HG03066 (cell line): ENCODE results near the gene PDHA1.

Experiments
- ATAC-seq: cut with Tn5 transposase; IDR thresholded peaks from one replicate; pipeline ENCODE4 v1.9.1; 2021; ENCODE audit warnings: low read depth; ENCODE audit not compliant: unreplicated experiment

Gene PDHA1

GRCh38 chrX:19343535-19344408, at the start of gene PDHA1:
Gene PDHA1, plus strand, starts transcription at chrX:19343927. Its CDS starts 111 bp downstream, at chrX:19344038.
- ATAC-seq, result peak; percentile 97

- no peak for ATAC-seq
Observed at GRCh38 chrX:19303256-19303880, 40.4 kb upstream of the PDHA1 start.

- ATAC-seq, result no peak
Observed at GRCh38 chrX:19326567-19326966, 17.2 kb upstream of the PDHA1 start.

- no peak for ATAC-seq
Observed at GRCh38 chrX:19331831-19332230, 11.9 kb upstream of the PDHA1 start.

GRCh38 chrX:19332983-19333382, 10.7 kb upstream of the PDHA1 start:
- no peak for ATAC-seq

- no peak for ATAC-seq
Observed at GRCh38 chrX:19334945-19335626, 8.6 kb upstream of the PDHA1 start.

- ATAC-seq, result no peak
Observed at GRCh38 chrX:19342331-19342906, 1.3 kb upstream of the PDHA1 start.

GRCh38 chrX:19343085-19343534, 617 bp upstream of the PDHA1 start:
- no peak for ATAC-seq

- no peak for ATAC-seq
Observed at GRCh38 chrX:19344661-19345060, 934 bp downstream of the PDHA1 start.

GRCh38 chrX:19347916-19348315, 4.2 kb downstream of the PDHA1 start:
- no peak for ATAC-seq

GRCh38 chrX:19349264-19349663, 5.5 kb downstream of the PDHA1 start:
- ATAC-seq, result no peak

- ATAC-seq, result peak; percentile 94
Observed at GRCh38 chrX:19350941-19351384, 7.2 kb downstream of the PDHA1 start.

GRCh38 chrX:19354625-19355024, 10.9 kb downstream of the PDHA1 start:
- ATAC-seq, result no peak

- ATAC-seq, result no peak
Observed at GRCh38 chrX:19358521-19358920, 14.8 kb downstream of the PDHA1 start.

GRCh38 chrX:19360903-19361302, 17.2 kb downstream of the PDHA1 start:
- no peak for ATAC-seq

- no peak for ATAC-seq
Observed at GRCh38 chrX:19361701-19362100, 18.0 kb downstream of the PDHA1 start.

GRCh38 chrX:19368576-19368975, 24.8 kb downstream of the PDHA1 start:
- ATAC-seq, result no peak

GRCh38 chrX:19370061-19370460, 26.3 kb downstream of the PDHA1 start:
- no peak for ATAC-seq

- ATAC-seq, result peak; percentile 68
Observed at GRCh38 chrX:19372170-19372546, 28.4 kb downstream of the PDHA1 start.

GRCh38 chrX:19372547-19373331, 29.0 kb downstream of the PDHA1 start:
- ATAC-seq, result peak; percentile 36
